Ascending aorta (tissue), 2 donors: Measurements from ENCODE around the gene ZNF638. TPM values are rescaled to one million over a fixed set of nuclear protein-coding genes. Genes with fewer than 3 reads are reported as not detected.

Experiments used
- DNase-seq, 2 donors: peaks; one replicate each; pipeline ENCODE4 v3.0.0-alpha.2; 2019; ENCODE audit warnings: low spot score in 2 of 2
- H3K27ac ChIP-seq, 2 donors: fragments of 200-600 bp; sonication (generic); one replicate each; pipeline ENCODE4 v1.5.1; 2016 to 2017; ENCODE audit warnings: mild to moderate bottlenecking in 1 of 2
- H3K27me3 ChIP-seq: fragments of 200-600 bp; sonication (generic); one replicate; pipeline ENCODE4 v1.5.1; 2017
- H3K36me3 ChIP-seq, 2 donors: fragments of 200-600 bp; sonication (generic); one replicate each; pipeline ENCODE4 v1.5.1; 2016
- H3K4me1 ChIP-seq, 2 donors: fragments of 200-600 bp; sonication (generic); one replicate each; pipeline ENCODE4 v1.5.1; 2016 to 2017; ENCODE audit warnings: mild to moderate bottlenecking in 1 of 2
- H3K4me3 ChIP-seq, 2 donors: fragments of 200-600 bp; sonication (generic); one replicate each; pipeline ENCODE4 v1.5.1; 2016 to 2017; ENCODE audit warnings: mild to moderate bottlenecking in 1 of 2
- H3K9me3 ChIP-seq, 2 donors: fragments of 200-600 bp; sonication (generic); one replicate each; pipeline ENCODE4 v1.5.1; 2016
- intact Hi-C: fragments of 100-400 bp; cut with DNase I; formaldehyde crosslinking; loops from one replicate; pipeline ENCODE4 v1.15.1; 2023
- total RNA-seq: library from RNA; depleted of rRNA; stranded (reverse); fragments of >200 nt; gene quantifications from one replicate; pipeline ENCODE4 v1.1.0, GENCODE V29; 2016
- TF ChIP-seq, protein P1 (sequence below), 3 experiments: fragments of 200-600 bp in 2 of 3; fragments of 450-650 bp in 1 of 3; sonication (generic) in 2 of 3; IDR thresholded peaks; one replicate each; pipeline ENCODE4 v1.5.1; 2016 to 2019; ENCODE audit warnings: antibody characterized with exemption in 3 of 3, mild to moderate bottlenecking in 1 of 3, moderate library complexity in 1 of 3

ZNF638 gene
- total RNA-seq, 1 donor from 2014 or later = 56.0 TPM

GRCh38 chr2:71460056-71460455 is 128.5 kb downstream of the ZNF638 start:
- no peak overlapping the region for H3K4me3 ChIP-seq
- H3K27ac ChIP-seq = no peak overlapping the region
- no peaks in the 10 kb centered on the region for H3K9me3 ChIP-seq
- H3K36me3 ChIP-seq = no peaks in the 10 kb centered on the region
- TF ChIP-seq, protein P1, sequence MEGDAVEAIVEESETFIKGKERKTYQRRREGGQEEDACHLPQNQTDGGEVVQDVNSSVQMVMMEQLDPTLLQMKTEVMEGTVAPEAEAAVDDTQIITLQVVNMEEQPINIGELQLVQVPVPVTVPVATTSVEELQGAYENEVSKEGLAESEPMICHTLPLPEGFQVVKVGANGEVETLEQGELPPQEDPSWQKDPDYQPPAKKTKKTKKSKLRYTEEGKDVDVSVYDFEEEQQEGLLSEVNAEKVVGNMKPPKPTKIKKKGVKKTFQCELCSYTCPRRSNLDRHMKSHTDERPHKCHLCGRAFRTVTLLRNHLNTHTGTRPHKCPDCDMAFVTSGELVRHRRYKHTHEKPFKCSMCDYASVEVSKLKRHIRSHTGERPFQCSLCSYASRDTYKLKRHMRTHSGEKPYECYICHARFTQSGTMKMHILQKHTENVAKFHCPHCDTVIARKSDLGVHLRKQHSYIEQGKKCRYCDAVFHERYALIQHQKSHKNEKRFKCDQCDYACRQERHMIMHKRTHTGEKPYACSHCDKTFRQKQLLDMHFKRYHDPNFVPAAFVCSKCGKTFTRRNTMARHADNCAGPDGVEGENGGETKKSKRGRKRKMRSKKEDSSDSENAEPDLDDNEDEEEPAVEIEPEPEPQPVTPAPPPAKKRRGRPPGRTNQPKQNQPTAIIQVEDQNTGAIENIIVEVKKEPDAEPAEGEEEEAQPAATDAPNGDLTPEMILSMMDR (IDR thresholded peaks at IDR 0.05) = no peak
- intact Hi-C loops = no loop called here
- peak in 1 of 2 donors; percentile 54 for DNase-seq
- peaks cover under 1 to 11% of the 10 kb centered on the region in 2 donors for H3K4me1 ChIP-seq
- H3K27me3 ChIP-seq = no peaks in the 10 kb centered on the region

- Histone ChIP-seq H3K27me3 (no peaks in the 10 kb centered on the region), H3K27ac (no peak overlapping the region), H3K4me3 (no peak overlapping the region), H3K36me3 (no peaks in the 10 kb centered on the region), H3K9me3 (no peaks in the 10 kb centered on the region), H3K4me1 (peaks cover 0 to 8% of the 10 kb centered on the region in 2 donors)
- TF ChIP-seq, protein P1 (IDR thresholded peaks at IDR 0.05) = peak; percentile 9 to 52 (median 44)
- intact Hi-C loops = loop anchor here (1.0 kb wide), 1 partner anchor 50 kb away; no protein-coding TSS in a partner anchor
- DNase-seq = peak in 1 of 2 donors; percentile 62
Observed at GRCh38 chr2:71460595-71461303, 129.2 kb downstream of the ZNF638 start.

DNA sequence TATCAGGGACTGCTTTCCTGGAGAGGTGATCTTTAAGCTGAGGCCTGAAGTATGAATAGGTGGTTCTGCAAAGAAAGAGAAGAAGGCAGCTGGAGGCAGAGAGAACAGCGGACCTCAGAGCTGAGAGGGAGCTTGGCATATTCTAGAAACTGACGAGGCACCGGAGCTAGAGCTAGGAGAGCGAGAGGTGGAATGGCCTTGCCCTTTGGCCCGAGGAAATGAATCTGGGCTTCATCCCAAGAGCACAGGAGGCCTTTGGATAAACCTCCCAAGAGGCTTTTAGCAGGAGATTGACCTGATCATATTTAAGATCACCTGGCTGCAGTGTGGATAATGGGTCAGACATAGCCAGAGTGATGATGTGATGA is 129.7 kb downstream of the ZNF638 start:
- H3K36me3 ChIP-seq = no peaks in the 10 kb centered on the region
- intact Hi-C loops = loop anchor here (1.0 kb wide), 1 partner anchor 49 kb away; no protein-coding TSS in a partner anchor
- TF ChIP-seq, protein P1 (IDR thresholded peaks at IDR 0.05) = no peak
- H3K4me3 ChIP-seq = no peak overlapping the region
- peak in 1 of 2 donors; percentile 54 for DNase-seq
- no peaks in the 10 kb centered on the region for H3K27me3 ChIP-seq
- no peak overlapping the region for H3K27ac ChIP-seq
- no peaks in the 10 kb centered on the region for H3K9me3 ChIP-seq
- H3K4me1 ChIP-seq = peaks cover 0 to 9% of the 10 kb centered on the region in 2 donors

GRCh38 chr2:71462056-71462605 is 130.5 kb downstream of the ZNF638 start:
- H3K27ac ChIP-seq = no peak overlapping the region
- TF ChIP-seq, protein P1 (IDR thresholded peaks at IDR 0.05) = no peak
- H3K36me3 ChIP-seq = no peaks in the 10 kb centered on the region
- no peak overlapping the region for H3K4me3 ChIP-seq
- H3K4me1 ChIP-seq = peaks cover 0 to 10% of the 10 kb centered on the region in 2 donors
- H3K9me3 ChIP-seq = no peaks in the 10 kb centered on the region
- intact Hi-C loops = no loop called here
- no peaks in the 10 kb centered on the region for H3K27me3 ChIP-seq
- peak in 1 of 2 donors; percentile 49 for DNase-seq

DNA sequence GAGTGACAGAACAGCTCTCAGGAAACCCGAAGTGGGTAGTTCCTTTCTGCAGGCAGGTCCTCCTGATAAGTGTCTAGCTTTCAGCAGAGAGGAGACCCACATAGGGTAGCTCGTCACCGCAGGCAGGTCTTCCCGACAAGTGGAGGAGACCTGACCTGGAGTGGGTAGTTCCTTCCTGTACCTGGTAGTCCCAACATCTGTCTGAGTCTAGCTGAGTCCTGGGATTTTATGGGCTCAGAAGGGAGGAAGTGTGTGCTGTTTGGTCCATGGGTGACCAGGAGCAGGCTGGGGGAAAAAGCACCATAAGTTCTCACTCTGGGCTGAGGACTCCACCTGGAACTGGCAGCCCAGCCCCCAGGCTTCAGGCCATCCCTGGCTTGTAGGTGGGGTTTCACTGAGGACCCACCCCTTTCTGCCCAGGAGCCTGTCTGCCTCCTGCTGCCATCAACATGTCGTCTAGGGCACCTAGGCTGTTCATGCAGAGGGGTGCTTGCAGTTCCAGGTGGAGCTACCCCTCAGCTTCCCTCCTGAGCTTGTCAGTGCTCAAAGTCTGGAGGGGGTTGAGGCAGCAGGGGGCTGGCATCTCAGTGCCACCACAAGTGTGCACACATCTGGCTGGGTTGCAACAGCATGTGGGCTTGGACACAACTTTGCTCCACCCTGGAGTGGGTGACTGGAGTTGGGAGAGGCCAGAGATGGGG is 131.2 kb downstream of the ZNF638 start:
- H3K27me3 ChIP-seq = no peaks in the 10 kb centered on the region
- no peaks in the 10 kb centered on the region for H3K36me3 ChIP-seq
- H3K9me3 ChIP-seq = no peaks in the 10 kb centered on the region
- peak in 1 of 2 donors; percentile 33 for DNase-seq
- no peak overlapping the region for H3K27ac ChIP-seq
- intact Hi-C loops = no loop called here
- peaks cover 0 to 13% of the 10 kb centered on the region in 2 donors for H3K4me1 ChIP-seq
- TF ChIP-seq, protein P1 (IDR thresholded peaks at IDR 0.05) = no peak
- no peak overlapping the region for H3K4me3 ChIP-seq
